NCI-H748 (cell line): ENCODE data around the gene AK4.

Source experiments
- DNase-seq: peaks from one replicate; lab custom pipeline; 2025; ENCODE audit not compliant: unreplicated experiment; lab: John Stamatoyannopoulos, UW

The AK4 gene

GRCh38 chr1:65175171-65176055 is 27.4 kb downstream of the AK4 start:
- DNase-seq = no peak

DNA sequence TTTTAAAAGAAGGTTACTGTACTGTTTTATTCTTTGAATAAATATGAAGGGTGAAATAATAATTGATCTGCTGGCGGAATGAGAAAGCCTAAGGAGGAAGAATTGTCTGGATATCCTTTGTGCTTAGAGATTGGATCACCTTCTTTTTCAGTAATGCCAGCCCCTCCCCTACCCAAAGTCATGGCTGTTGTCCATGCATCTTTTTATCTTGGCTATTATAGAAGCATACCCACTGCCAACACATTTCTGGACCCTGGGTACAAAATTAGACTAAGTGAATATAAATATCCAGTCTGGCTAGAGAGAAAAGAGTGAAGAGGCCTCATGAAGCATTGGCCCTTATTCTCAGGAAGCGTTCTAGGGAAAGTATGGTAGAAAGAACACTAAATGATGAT is 28.1 kb downstream of the AK4 start:
- DNase-seq = no peak

- DNase-seq = no peak
Observed at GRCh38 chr1:65176591-65176990, 28.6 kb downstream of the AK4 start.

GRCh38 chr1:65177457-65177856 is 29.5 kb downstream of the AK4 start:
- no peak for DNase-seq

GRCh38 chr1:65178235-65178634 is 30.2 kb downstream of the AK4 start:
- peak; percentile 3 for DNase-seq

DNA sequence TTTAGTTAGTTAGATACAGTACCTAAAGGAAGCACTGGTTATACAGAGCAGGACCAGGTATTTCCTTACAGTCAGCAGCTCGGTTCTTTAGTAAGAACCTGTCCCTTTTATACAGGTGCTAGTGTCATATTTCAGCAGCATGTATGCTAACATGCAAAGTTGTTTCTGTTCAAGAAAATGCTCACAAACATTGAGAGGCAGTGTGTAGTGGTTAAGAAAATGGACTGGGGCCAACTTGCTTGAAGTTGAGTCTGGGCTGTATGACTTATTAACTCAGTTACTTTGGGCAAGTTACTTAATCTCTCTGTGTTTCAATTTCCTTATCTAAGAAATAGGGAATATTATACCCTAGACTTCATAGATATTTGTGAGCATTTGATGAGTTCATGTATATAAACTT is 31.1 kb downstream of the AK4 start:
- no peak for DNase-seq

GRCh38 chr1:65180977-65181376 is 33.0 kb downstream of the AK4 start:
- DNase-seq = no peak

DNA sequence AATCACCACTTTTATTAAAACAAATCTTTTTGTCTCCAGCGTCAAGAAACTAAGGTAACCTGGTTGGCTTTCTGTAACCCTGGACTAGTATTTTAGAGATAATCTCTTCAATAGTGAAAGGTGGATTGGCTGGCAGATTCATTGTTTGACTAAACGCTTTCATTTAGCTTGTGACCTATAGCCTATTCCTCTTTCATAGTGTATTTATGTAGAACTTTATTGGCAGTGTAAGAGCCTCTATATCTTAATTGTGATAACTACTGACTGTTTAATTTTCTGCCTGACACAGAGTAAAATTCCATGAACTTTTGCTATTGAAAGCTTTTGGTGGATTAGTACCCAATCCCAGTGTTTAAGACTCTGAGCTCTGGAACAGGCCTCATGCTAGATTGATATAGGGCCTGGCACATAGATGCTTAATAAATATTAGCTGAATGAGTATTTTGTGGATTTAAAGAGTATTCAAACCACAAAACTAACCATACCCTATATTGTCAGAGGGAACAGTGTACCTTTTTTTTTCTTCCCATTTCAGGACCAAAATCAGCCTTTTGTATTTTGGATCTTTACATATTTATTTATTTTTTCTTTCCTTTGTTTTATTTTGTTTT is 34.8 kb downstream of the AK4 start:
- DNase-seq = no peak

GRCh38 chr1:65189576-65190115 is 41.6 kb downstream of the AK4 start:
- no peak for DNase-seq

- DNase-seq = no peak
Observed at GRCh38 chr1:65190229-65190628, 42.2 kb downstream of the AK4 start.

DNA sequence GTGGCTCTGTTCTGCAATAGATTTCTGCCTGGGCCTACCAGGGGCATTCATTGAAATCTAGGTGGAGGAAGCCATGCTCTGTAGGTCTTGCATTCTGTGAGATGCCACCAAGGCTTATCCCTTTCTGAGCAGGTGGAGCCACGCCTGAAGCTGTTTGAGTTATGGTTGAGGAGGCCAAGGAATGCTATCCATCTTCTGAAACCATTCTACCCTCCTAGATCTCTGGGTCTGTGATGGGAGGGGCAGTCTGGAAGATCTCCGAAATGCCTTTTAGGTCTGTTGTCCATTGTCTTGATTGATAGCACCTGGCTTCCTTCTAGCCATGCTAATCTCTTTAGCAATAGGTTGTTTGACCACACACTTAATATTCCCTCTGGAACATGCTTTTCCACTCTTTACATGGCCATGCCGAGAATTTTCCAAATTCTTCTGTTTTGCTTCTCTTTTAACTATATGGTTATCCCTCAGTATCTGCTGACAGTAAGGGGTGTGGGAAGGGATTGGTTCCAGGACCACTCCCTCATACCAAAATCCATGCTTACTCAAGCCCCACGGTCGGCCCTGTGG is 45.2 kb downstream of the AK4 start:
- no peak for DNase-seq

DNA sequence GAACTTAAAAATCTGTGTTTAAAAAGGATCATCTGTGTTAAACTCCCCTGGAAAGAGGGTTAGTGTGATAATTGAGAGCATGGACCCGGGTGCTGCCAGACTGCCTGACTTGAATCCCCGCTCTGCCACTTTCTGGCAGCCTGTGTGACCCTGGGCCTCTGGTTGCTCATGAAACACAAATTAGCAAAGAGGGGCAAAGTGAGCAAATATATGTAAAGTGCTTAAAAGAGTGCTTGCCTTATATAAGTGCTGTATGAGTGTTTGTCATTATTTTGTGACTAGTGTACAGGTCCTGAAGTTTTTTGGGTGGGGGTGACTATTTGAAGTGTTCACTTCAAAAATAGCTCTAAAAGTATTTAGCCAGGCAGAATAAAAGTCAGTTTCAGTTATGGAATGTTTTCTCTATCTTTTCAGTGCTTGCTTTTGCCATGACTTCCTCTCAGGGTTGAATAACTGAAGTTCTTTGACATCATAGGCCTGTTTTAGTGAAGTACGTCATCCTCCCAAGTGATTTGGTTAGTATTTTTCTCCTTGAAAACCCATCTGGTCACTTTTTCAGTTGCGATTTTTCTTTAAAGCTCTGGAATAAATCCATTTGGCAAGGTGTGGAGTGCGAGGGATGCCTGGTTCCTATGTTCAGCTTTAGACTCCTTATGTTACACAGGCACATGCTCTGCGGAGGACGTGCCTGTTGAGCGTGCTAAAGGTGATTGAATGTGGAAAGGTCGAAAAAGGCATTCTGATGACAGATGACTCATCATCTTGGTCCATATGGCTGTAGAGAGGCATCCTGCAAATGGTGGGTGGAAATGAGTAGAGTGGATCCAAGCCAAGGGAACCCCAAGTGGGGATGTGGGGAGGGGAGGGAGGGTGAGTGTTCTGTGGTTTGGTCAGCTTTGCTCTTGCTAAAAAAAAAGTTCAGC is 47.8 kb downstream of the AK4 start:
- no peak for DNase-seq

DNA sequence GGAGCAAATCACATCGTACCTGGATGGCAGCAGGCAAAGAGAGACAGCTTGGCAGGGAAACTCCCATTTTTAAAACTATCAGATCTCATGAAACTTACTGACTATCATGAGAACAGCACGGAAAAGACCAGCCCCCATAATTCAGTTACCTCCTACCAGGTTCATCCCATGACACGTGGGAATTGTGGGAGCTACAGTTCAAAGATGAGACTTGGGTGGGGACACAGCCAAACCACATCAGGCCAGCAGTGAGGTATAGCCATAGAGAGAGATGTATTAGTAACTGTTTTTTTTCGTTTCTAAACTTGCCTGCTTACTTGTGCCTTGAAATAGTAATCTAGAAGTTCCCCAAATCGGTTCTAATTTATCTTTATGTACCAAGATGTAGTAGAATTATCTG is 48.9 kb downstream of the AK4 start:
- DNase-seq = no peak

DNA sequence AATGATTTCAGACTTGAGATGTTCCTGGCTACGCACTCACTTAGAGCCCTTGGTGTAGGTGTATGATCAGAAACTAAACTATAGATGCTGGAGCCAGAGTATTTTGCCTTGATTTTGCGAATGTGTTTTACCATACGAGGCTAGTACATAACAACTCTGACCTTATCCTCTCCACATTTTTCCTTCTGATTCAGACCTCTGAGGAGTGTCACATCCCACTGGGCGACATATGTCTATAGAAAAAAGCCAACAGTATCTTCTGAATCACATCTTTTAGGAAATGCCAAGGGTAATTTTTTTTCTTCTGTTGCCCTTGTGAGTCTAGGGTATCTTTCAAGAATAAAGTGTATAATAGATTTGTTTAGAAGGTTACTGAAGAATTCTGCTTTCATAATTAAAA is 49.6 kb downstream of the AK4 start:
- DNase-seq = no peak

GRCh38 chr1:65198096-65198495 is 50.1 kb downstream of the AK4 start:
- DNase-seq = no peak

- no peak for DNase-seq
Observed at GRCh38 chr1:65200411-65200810, 52.4 kb downstream of the AK4 start.

GRCh38 chr1:65206836-65207235 is 58.8 kb downstream of the AK4 start:
- no peak for DNase-seq

DNA sequence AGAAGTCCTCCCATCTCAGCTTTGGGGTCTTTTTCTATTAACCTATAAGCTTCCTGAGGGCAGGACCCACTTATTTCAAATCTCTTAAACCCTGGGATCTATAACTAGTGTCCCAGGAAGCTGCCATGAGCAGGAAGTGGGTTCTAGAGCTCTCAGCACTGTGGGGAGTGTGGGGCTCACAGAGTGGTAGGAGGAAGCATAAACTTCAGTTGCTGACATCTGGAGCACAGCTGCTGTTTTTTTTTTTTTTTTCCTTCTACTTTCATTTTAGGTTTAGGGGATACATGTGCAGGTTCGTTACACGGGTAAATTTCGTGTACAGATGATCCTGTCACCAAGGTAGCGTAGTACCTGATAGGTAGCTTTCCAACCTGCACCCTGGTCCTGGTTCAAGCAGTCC is 59.3 kb downstream of the AK4 start:
- no peak for DNase-seq

- no peak for DNase-seq
Observed at GRCh38 chr1:65208563-65208973, 60.6 kb downstream of the AK4 start.

DNA sequence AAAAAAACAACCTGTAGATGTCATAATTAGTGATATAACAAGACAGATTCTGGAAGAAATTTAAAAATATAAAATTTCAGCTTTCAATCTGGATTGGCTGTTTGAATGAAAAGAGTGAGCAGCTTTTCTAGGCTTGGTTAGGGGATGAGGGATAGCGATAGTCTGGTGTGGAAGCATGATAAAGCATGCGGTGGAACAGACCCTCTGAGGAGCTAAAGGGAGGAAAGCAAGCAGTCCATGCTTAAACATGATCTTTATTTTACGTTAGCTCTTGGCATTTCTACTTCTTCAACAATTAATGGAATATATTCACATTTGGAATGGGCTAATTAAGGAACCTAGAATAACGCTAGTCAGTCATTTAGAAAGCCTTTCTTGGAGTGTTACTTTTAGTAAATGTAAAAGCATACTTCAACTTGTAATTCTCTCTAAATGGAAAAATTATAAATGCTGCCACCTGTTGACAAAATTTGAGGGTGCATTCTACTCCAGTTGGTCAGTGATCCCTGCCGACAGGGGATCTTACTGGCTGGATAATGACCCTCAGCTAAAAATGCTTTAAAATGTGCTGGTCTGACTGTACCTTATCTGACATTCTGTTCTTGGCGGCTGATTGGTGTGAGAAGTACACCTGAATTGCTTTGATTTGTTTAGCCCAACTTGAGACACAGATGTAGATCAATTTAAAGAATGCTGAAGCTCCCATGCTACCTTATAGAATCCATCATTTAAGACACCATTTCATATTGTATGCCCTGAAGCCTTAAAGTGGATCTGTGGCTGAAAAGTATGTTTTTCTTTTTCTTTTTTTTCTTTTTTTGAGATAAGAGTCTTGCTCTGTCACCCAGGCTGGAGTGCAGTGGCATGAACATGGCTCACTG is 61.2 kb downstream of the AK4 start:
- peak; percentile 39 for DNase-seq
